GM13976 (cell line): ENCODE measurements around the gene H2BK1.

Experiments
- DNase-seq: peaks from one replicate; pipeline ENCODE4 v3.0.0; 2012; ENCODE audit warnings: low spot score
- in situ Hi-C: fragments of 300-500 bp; cut with MboI; formaldehyde crosslinking; loops from one replicate; pipeline ENCODE4 v1.12.0; 2022; ENCODE audit warnings: low sequenced_read_pairs, mixed read lengths, inconsistent platforms; ENCODE audit not compliant: unreplicated experiment
- TF ChIP-seq, protein P1 (sequence below): IDR thresholded peaks from 2 replicates; pipeline ENCODE4 v1.5.1; 2012; ENCODE audit warnings: borderline replicate concordance, mild to moderate bottlenecking; ENCODE audit not compliant: insufficient read depth; ENCODE audit errors: extremely low read depth, missing control alignments, control extremely low read depth

Gene H2BK1

DNA sequence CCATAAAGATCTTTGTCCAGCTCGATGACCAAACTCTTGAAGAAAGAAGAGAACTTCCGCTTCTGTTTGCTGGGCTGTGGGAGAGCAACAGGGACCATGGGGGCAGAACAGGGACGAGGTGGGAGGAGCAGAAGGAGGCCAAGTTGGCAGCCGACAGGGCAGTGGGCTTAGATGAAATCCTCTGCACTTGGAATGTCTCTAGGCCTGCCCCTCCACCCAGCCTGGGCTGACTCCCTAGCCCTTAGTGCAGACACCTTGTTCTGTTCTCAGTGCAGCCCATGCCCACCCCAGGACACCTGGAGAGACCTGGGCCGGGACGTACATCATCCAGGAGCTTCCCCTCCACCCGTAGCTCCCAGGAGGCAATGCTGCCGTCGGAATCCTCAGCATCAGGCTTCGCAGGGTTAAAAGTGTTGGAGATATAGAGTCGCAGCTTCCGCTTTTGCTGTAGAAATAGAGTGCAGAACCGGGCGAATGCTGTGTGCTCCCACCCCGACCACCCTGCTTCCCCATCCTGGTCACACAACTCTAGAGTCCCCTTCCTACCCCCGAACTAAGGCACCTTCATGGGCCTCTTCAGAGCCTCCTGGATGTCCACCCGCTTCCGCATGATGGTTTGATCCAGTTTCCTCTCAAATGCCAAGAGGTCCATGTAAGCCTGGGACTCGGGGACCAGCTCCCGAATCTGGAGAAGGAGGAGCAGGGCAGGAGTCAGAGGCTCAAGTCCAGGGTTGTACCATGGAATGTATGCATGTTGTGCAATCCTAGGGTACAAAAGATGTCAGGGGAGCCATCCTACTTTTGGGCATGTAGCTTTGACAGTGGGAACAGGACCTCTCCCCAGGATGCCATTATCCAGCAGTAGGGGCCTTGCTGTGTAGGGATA lies 32.1 kb upstream of the H2BK1 start:
- TF ChIP-seq, protein P1, sequence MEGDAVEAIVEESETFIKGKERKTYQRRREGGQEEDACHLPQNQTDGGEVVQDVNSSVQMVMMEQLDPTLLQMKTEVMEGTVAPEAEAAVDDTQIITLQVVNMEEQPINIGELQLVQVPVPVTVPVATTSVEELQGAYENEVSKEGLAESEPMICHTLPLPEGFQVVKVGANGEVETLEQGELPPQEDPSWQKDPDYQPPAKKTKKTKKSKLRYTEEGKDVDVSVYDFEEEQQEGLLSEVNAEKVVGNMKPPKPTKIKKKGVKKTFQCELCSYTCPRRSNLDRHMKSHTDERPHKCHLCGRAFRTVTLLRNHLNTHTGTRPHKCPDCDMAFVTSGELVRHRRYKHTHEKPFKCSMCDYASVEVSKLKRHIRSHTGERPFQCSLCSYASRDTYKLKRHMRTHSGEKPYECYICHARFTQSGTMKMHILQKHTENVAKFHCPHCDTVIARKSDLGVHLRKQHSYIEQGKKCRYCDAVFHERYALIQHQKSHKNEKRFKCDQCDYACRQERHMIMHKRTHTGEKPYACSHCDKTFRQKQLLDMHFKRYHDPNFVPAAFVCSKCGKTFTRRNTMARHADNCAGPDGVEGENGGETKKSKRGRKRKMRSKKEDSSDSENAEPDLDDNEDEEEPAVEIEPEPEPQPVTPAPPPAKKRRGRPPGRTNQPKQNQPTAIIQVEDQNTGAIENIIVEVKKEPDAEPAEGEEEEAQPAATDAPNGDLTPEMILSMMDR = no peak
- in situ Hi-C loops = no loop called here
- no peak for DNase-seq

DNA sequence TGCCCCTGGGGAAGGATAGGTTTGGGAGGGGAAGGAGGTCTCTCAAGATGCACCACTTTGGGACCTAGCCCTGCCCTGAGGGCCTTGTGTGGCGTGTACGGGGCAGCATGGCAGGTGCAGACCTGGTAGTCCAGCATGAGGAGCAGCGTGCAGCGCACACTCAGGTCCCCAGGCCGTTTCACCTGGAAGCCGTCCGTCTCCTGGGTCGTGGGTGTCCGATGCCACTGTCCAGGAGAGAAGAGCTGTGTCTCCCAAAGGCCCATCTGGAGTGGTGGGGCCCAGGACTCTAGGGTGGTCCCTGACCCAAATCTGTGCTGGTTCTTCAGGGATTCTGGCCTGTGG lies 31.4 kb upstream of the H2BK1 start:
- no peak for DNase-seq
- TF ChIP-seq, protein P1 = no peak
- in situ Hi-C loops = no loop called here

DNA sequence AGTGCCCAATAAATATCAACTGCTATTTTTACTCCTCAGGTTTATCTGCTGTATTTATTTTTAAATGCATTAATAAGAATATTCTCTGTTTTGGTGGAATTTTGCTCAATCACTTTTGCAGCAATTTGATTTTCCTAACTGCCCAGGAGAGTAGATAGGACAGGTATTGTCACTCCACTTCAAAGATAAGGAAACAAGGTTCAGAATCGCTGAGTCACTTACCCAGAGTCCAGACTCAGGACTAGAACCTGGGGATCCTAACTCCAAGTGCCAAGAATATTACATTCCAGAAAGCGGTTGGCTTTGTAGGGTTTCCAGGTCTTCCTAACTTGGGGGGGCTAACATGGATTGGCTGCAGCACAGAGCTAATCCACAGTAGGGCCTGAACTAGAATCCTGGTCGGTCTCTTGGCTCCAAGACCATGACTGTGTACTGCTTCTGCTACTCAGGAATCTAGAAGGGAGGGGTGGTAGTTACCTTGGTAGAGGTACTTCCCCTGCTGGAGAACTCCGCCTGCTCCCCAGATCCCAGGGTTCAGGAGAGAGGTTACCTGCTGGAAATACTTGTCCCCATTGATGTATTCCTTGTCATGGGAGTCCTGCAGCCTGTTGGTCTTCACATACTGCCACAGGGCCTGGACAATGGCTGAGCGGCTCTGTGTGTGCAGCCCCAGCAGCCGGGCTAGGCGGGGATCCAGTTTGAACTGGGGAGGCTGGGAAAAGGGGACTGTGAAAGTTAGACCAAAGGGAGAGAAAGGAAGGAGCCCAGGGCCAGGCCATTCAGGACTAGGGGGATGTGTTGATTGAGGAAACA lies 30.9 kb upstream of the H2BK1 start:
- TF ChIP-seq, protein P1 = no peak
- no peak for DNase-seq
- in situ Hi-C loops = no loop called here

DNA sequence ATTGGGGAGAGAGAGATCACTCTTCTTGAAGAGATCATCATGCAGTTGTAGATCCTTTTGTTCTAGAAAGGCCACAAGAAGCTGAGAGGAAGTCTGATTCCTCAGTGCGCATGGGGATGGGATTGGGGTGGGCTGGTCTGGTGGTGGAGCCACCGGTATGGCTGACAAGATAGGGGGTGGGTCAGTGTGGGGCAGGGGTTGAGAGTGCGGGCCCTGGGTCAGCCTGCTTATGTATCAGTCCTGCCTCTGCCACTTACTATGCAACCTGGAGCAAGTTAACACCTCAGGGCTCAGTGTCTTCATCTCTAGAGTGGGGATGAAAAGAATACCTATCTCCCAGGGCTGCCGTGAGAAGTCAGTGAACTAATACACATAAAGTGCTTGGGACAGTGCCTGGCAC lies 30.2 kb upstream of the H2BK1 start:
- in situ Hi-C loops = no loop called here
- TF ChIP-seq, protein P1 = no peak
- DNase-seq = no peak

DNA sequence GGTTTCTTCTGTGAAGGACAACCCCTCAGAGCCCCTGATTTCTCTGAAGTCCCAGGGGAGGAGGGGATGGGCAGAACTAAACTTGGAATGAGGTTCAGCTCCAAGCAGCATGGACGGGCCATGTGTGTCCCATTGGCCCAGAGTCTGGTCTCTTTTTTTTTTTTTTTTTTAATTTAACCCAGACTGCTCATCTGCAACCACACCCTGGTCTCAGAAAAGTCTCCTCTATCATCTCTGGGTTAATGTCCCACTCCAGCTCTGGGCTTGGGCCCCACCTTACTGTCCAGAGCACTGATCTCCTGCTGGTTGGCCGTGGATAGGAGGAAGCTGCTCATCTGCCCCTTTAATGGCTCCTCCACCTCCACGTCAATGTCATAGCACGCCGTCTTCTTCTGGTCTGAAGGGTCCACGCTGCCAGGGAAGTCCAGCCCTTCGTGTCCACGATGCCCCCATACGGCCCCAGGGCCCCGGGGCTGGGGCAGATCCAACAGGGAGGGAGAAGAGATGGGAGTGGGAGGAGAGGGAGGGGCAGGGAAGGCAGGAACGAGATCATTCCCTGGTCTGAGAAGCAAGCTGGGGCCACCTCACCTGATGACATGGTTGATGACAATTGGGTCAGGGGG lies 29.7 kb upstream of the H2BK1 start:
- TF ChIP-seq, protein P1 = no peak
- in situ Hi-C loops = no loop called here
- no peak for DNase-seq
